NCI-H460 (cell line): ENCODE data around the gene ARVCF. TPM values are rescaled to one million over a fixed set of nuclear protein-coding genes. Genes with fewer than 3 reads are reported as not detected.

Experiments used
- DNase-seq: peaks from one replicate; pipeline ENCODE4 v3.0.0-alpha.2; 2016; ENCODE audit warnings: low read depth; ENCODE audit errors: extremely low read depth
- total RNA-seq: library from RNA; depleted of rRNA; stranded (reverse); fragments of >200 nt; shearing (Covaris generic); gene quantifications from 2 replicates; pipeline ENCODE4 v1.2.3, GENCODE V29; 2014

ARVCF gene
- total RNA-seq, 1 experiment from 2014 or later: 0.84 TPM

DNA sequence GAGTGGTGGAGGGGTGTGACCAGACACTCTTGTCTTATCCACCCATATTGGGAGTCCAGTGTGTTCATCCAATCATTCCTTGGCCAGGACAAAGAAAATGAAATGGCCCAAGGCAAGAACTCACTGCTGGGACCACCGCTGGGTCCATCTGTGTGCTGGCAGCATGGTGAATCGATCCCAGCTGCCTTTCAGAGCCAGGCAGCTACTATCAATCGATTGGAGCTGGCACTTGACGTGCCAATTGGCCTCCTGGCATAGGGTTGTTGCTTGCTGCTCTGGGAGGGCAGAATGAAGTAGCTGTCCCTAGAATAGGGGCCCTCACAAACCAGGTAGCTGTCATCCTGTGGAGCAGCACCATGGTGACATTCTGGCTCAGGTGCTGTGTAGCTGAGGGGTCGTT lies 1.4 kb upstream of the ARVCF start:
- no peak for DNase-seq

- no peak for DNase-seq
Measured at GRCh38 chr22:20017622-20017958, 967 bp upstream of the ARVCF start.

DNA sequence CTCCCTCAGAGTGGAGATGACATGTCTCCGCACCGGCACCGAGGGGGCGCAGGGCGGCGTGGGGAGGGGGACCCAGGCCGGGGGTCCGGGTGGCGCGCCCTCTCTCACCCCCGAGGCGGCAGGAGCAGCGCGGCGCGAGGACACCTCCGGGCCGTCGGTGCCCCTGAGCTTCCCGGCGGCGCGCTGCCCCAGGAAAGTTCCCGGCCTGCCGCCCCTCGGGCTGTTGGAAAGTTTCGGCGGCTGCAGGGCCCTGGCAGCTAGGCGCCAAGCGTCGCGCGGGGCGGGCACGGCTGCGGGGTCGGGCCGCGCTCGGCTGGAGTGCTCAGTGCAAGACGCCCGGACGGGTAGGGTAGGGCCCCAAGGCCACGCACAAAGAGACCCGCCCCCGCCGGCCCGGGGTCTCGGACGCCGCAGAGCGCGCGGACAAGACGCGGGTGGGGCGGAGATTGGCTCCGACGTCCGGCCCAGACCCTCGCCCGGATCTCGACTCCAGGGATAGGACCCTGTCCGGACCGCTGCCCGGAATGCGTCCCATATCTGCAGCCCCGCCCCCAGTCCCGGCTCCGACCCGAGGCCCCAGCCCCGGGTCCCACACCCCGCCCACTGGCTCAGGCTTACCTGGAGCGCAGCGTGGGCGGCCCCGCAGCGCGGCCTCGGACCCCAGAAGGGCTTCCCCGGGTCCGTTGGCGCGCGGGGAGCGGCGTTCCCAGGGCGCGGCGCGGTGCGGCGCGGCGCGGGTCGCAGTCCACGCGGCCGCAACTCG lies 471 bp downstream of the ARVCF start:
- no peak for DNase-seq

- no peak for DNase-seq
Measured at GRCh38 chr22:20015187-20015625, 1.4 kb downstream of the ARVCF start.

DNA sequence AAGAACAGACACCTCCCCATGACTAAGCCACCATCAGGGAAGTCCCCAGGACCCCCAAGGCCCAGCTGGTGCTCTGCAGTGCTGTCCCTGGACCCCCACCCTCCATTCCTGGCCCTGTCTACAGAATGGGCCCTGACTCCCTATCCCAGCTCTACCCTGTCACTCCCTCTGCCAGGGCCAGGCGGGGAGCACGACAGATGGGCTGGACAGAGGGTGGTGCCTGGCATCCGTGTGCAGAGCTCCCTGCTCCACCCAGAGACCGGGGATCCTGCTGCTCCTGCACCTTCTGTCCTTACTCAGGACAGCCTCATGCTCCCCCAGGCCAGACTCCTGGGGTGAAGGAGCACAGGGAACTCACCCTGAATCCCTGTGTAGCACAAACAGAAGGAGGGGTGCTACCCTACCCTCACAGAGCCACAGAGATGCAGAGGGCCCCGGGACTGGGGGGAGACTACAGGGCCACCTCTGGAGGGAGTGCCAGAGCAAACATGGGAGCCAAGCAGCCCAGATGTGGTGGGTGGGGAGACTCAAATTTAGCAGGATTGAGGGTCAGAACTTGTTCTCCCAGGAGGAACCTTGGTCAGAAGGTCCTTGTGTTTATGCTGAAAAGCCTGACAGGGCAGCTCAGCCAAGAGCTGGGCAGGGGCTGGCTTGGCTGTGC lies 2.0 kb downstream of the ARVCF start:
- no peak for DNase-seq

DNA sequence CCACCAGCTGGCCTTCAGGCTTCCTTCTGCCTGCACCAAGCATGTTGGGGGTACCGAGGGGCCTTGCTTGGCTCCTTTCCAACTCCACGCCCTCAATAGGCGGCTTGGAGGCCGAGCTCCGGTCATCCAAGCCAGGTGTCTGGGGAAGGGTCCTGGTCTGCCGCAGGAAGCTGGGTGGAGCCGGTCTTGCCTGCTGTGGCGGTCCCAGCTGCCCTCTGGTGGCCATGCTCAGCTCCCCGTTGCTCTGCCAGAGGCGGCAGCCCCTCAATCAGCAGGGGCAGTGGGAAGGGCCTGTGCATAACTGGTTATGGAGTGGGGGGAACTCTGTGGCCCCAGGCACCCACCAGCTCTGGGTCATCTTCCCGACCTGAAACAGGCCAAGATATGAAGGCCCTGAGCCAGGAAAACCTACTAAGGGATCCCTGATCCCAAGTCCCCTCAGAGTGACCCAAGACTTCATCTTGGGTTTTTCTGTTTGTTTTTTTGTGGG lies 3.2 kb downstream of the ARVCF start:
- DNase-seq: no peak

GRCh38 chr22:20012741-20013331 lies 3.8 kb downstream of the ARVCF start:
- no peak for DNase-seq

GRCh38 chr22:20011993-20012740 lies 4.5 kb downstream of the ARVCF start:
- DNase-seq: no peak

DNA sequence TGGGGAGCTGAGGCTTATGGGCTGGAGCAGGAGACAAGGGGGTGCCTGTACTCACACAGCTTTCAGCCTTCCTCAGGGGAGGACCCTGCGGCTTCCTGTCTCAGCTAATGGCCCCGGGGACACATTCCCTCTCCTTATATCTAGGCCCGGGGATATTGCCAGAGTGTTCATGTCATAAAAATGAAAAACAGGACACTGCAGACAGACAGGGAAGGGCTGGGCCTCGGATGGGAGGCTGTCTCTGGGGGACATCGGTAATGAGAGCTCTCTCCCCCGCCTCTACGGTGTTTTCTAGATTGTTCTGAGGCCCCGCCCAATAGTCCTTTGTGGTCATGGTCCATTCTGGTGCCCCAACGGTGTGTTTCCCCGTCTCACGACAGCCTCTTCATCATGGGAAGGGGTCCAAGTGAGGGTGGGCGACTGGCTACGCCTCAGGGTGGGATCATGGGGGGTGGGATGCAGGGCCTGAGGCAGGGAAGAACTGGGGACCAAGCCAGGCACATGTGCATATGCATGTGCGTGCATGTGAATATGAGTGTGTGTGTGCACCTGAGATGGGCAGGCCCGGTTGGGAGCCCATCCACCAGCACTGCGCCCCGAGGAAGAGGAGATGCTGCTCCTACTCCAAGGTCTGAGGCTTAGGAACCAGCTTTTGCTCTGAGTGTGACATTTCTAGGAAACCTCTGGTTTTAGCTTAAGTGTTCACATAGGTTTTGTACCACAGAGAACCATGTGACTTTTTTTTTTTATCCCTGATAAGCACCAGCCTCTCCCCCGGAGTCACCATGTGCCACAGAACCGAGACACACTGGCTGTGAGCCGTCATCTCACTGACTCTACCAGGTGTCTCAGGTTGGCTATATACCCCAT lies 5.3 kb downstream of the ARVCF start:
- DNase-seq: no peak

GRCh38 chr22:20010307-20011122 lies 6.1 kb downstream of the ARVCF start:
- no peak for DNase-seq

- DNase-seq: no peak
Measured at GRCh38 chr22:20009582-20010306, 6.9 kb downstream of the ARVCF start.

DNA sequence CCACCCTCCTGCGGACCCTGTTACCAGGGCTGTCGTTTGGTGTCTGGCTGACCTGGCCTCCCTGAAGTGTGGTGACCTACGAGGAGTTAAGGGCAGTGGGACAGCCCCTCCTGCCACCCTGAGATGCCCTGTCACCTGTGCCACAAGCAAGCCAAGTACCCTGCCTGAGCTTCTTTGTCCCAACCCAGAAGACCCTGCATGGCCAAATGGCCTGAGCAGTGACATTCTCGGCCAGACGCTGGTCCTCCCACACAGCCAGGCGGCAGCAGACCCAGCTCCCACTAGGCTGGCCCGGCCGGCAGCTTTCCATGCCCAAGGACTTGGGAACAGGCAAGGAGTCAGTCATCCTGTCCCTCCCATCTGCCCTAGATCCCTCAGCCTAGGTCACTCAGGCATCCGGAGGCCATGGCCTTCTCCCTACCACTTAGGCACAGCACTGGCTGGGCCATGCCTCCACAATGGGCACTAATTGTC lies 7.6 kb downstream of the ARVCF start:
- no peak for DNase-seq

- DNase-seq: no peak
Measured at GRCh38 chr22:20008221-20008995, 8.2 kb downstream of the ARVCF start.

- DNase-seq: no peak
Measured at GRCh38 chr22:20004464-20004863, 12.2 kb downstream of the ARVCF start.

- DNase-seq: no peak
Measured at GRCh38 chr22:20003304-20003703, 13.3 kb downstream of the ARVCF start.

- no peak for DNase-seq
Measured at GRCh38 chr22:20002636-20003035, 14.0 kb downstream of the ARVCF start.

DNA sequence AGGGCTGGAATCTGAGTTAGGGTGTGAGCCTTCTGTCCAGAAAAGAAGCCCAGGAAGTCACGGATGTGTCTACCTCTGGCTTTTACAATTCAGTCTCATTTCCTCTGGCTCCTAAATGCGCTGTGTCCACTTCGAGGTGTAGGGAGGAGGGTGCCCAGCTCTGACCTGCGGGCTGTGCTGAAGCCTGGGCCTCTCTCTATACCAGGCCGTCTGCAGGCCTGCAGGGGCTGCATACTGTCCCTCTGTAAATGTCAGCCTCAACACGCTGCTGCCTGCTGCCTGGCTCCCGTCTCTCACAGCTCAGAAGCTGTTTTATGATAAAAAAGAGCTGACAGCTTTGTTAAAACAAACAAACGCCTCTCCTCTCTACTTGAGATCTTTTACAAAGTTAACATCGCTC lies 14.5 kb downstream of the ARVCF start:
- DNase-seq: no peak
